Mononuclear cell (primary cell): ENCODE results near the gene PTPRN2. TPM values are rescaled to one million over a fixed set of nuclear protein-coding genes. Genes with fewer than 3 reads are reported as not detected.

Experiments used
- H3K27me3 ChIP-seq: 2 replicates; pipeline ENCODE4 v1.6.0; 2011; ENCODE audit warnings: low read length, control low read depth; ENCODE audit not compliant: insufficient read depth
- H3K4me1 ChIP-seq: 2 replicates; pipeline ENCODE4 v1.5.1; 2011; ENCODE audit warnings: mild to moderate bottlenecking, low read length, control low read depth; ENCODE audit not compliant: insufficient read depth
- H3K4me3 ChIP-seq: 2 replicates; pipeline ENCODE4 v1.5.1; 2011; ENCODE audit warnings: mild to moderate bottlenecking, low read length, moderate library complexity
- H3K9me3 ChIP-seq: 2 replicates; pipeline ENCODE4 v1.5.1; 2011; ENCODE audit warnings: low read depth, mild to moderate bottlenecking, control low read depth, low read length
- total RNA-seq: library from RNA; depleted of rRNA; stranded (reverse); fragments of >200 nt; gene quantifications from one replicate; pipeline ENCODE4 v1.2.3, GENCODE V29; 2012

PTPRN2 gene
- total RNA-seq, 1 donor, result 0.31 TPM

DNA sequence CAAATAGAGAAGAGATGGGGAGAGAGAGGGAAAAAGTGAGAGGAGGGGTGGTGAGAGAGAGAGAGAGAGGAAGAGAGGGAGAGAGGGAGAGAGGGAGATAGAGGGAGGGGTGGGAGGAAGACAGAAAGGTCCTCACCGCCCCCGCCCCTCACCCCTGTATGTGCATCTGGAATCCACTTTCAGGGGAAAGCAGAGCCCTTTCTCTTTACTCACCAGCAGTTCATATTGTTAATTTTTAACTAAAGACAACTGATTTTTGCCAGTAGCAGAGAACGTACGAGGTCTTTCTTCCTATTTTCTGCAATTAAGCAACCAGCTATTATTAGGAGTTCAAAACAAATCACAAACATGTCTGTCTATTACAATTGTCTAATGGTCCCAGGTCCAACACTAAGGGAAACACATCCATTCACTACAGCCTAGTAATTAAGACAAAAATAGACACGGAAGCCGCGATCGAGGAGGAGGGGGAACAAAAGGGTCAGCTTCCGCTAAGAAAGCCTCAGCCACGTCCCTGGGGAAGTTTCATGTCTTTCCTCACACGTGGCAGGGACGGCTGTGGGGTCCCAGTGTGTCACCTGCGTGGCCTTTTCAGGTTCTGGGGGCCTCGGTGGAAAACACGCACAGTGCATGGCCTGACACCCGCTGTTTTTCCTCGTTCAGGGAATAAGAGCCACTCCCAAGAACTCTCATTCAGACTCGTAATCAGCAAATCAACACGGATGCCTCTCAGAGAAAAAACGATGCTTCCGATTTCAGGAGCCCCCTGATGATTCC, 572.0 kb downstream of the PTPRN2 start:
- no peaks in the 10 kb centered on the region for H3K4me1 ChIP-seq
- H3K27me3 ChIP-seq, result no peaks in the 10 kb centered on the region
- no peaks in the 10 kb centered on the region for H3K9me3 ChIP-seq
- H3K4me3 ChIP-seq, result no peak overlapping the region

GRCh38 chr7:158014976-158015375, 572.6 kb downstream of the PTPRN2 start:
- H3K9me3 ChIP-seq, result no peaks in the 10 kb centered on the region
- no peaks in the 10 kb centered on the region for H3K27me3 ChIP-seq
- H3K4me3 ChIP-seq, result no peak overlapping the region
- no peaks in the 10 kb centered on the region for H3K4me1 ChIP-seq

- H3K9me3 ChIP-seq, result no peaks in the 10 kb centered on the region
- H3K27me3 ChIP-seq, result no peaks in the 10 kb centered on the region
- H3K4me1 ChIP-seq, result no peaks in the 10 kb centered on the region
- no peak overlapping the region for H3K4me3 ChIP-seq
These were observed 574.4 kb downstream of the PTPRN2 start for GRCh38 chr7:158013085-158013668.

- no peaks in the 10 kb centered on the region for H3K9me3 ChIP-seq
- no peaks in the 10 kb centered on the region for H3K4me1 ChIP-seq
- no peak overlapping the region for H3K4me3 ChIP-seq
- H3K27me3 ChIP-seq, result no peaks in the 10 kb centered on the region
These were observed 575.7 kb downstream of the PTPRN2 start for GRCh38 chr7:158011941-158012340.

GRCh38 chr7:158010961-158011693, 576.5 kb downstream of the PTPRN2 start:
- no peak overlapping the region for H3K4me3 ChIP-seq
- H3K9me3 ChIP-seq, result no peaks in the 10 kb centered on the region
- H3K4me1 ChIP-seq, result no peaks in the 10 kb centered on the region
- no peaks in the 10 kb centered on the region for H3K27me3 ChIP-seq

- no peaks in the 10 kb centered on the region for H3K27me3 ChIP-seq
- no peaks in the 10 kb centered on the region for H3K9me3 ChIP-seq
- no peak overlapping the region for H3K4me3 ChIP-seq
- no peaks in the 10 kb centered on the region for H3K4me1 ChIP-seq
These were observed 577.7 kb downstream of the PTPRN2 start for GRCh38 chr7:158009886-158010285.

GRCh38 chr7:158008267-158008666, 579.4 kb downstream of the PTPRN2 start:
- Histone ChIP-seq H3K4me1 (no peaks in the 10 kb centered on the region), H3K4me3 (no peak overlapping the region), H3K27me3 (no peaks in the 10 kb centered on the region), H3K9me3 (no peaks in the 10 kb centered on the region)

- Histone ChIP-seq H3K4me1 (no peaks in the 10 kb centered on the region), H3K4me3 (no peak overlapping the region), H3K27me3 (no peaks in the 10 kb centered on the region), H3K9me3 (no peaks in the 10 kb centered on the region)
These were observed 579.8 kb downstream of the PTPRN2 start for GRCh38 chr7:158007697-158008257.

- no peaks in the 10 kb centered on the region for H3K4me1 ChIP-seq
- no peaks in the 10 kb centered on the region for H3K9me3 ChIP-seq
- H3K27me3 ChIP-seq, result no peaks in the 10 kb centered on the region
- no peak overlapping the region for H3K4me3 ChIP-seq
These were observed 580.6 kb downstream of the PTPRN2 start for GRCh38 chr7:158006841-158007696.

GRCh38 chr7:158005531-158005930, 582.1 kb downstream of the PTPRN2 start:
- Histone ChIP-seq H3K4me1 (no peaks in the 10 kb centered on the region), H3K9me3 (no peaks in the 10 kb centered on the region), H3K27me3 (no peaks in the 10 kb centered on the region), H3K4me3 (no peak overlapping the region)

DNA sequence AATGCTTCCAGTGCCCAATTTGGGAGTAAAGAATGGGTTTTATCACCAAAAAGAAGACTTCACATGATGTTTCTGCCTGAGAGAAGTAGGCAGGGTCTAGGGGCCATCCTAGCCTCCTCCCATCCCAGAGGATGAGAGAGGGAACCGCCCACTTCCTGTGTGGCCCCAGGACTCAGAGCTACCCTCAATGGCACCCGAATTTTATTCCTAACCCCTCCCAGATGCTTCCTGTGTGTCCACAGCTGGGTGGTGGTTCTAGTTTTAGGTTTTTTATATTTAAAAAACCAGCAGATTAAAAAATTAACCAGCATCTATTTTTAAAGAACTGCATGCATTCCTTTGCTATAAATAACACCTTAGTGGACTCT, 583.5 kb downstream of the PTPRN2 start:
- no peaks in the 10 kb centered on the region for H3K9me3 ChIP-seq
- no peaks in the 10 kb centered on the region for H3K4me1 ChIP-seq
- no peaks in the 10 kb centered on the region for H3K27me3 ChIP-seq
- no peak overlapping the region for H3K4me3 ChIP-seq

- H3K4me1 ChIP-seq, result no peaks in the 10 kb centered on the region
- no peak overlapping the region for H3K4me3 ChIP-seq
- no peaks in the 10 kb centered on the region for H3K27me3 ChIP-seq
- no peaks in the 10 kb centered on the region for H3K9me3 ChIP-seq
These were observed 584.0 kb downstream of the PTPRN2 start for GRCh38 chr7:158003441-158004122.

GRCh38 chr7:158002486-158003080, 585.0 kb downstream of the PTPRN2 start:
- Histone ChIP-seq H3K4me1 (no peaks in the 10 kb centered on the region), H3K4me3 (no peak overlapping the region), H3K9me3 (no peaks in the 10 kb centered on the region), H3K27me3 (no peaks in the 10 kb centered on the region)
